T47D (cell line): ENCODE measurements around the gene SPAG17.

Source experiments
- DNase-seq, 2 experiments: peaks; one replicate each; pipeline versions ENCODE4 v3.0.0 to v3.0.0-alpha.2; 2011 to 2012; ENCODE audit warnings: low read depth in 1 of 2, low spot score in 1 of 2
- JUND ChIP-seq: IDR thresholded peaks from 2 replicates; pipeline ENCODE4 v1.6.1; 2012; ENCODE audit warnings: low read depth
- in situ Hi-C: cut with HindIII; loops from 2 replicates; pipeline ENCODE4 v1.10.0; 2016; ENCODE audit warnings: low sequenced_read_pairs, low pct_unique_long_range_greater_than_20kb

Gene SPAG17

GRCh38 chr1:118023199-118023598 lies 161.8 kb downstream of the SPAG17 start:
- TF ChIP-seq JUND = no peak
- in situ Hi-C loops = no loop called here

GRCh38 chr1:118021668-118022067 lies 163.4 kb downstream of the SPAG17 start:
- in situ Hi-C loops = no loop called here
- DNase-seq = peak in 1 of 2 experiments; percentile 35
- TF ChIP-seq JUND = no peak

More at GRCh38 chr1:118023199-118023598, 161.8 kb downstream of the SPAG17 start:
- DNase-seq = peak in 1 of 2 experiments; percentile 19

- TF ChIP-seq JUND = no peak
- in situ Hi-C loops = no loop called here
- DNase-seq = no peak
These were observed 167.0 kb downstream of the SPAG17 start for GRCh38 chr1:118018060-118018459.

- in situ Hi-C loops = no loop called here
- TF ChIP-seq JUND = no peak
- no peak for DNase-seq
These were observed 171.1 kb downstream of the SPAG17 start for GRCh38 chr1:118013938-118014337.

GRCh38 chr1:118013336-118013735 lies 171.7 kb downstream of the SPAG17 start:
- no peak for TF ChIP-seq JUND
- DNase-seq = no peak
- in situ Hi-C loops = no loop called here

GRCh38 chr1:118012515-118013124 lies 172.4 kb downstream of the SPAG17 start:
- in situ Hi-C loops = no loop called here
- no peak for DNase-seq

GRCh38 chr1:118008011-118008410 lies 177.0 kb downstream of the SPAG17 start:
- no peak for TF ChIP-seq JUND
- in situ Hi-C loops = no loop called here
- no peak for DNase-seq

More at GRCh38 chr1:118012515-118013124, 172.4 kb downstream of the SPAG17 start:
- TF ChIP-seq JUND = no peak

- in situ Hi-C loops = no loop called here
- TF ChIP-seq JUND = no peak
- no peak for DNase-seq
These were observed 177.6 kb downstream of the SPAG17 start for GRCh38 chr1:118007391-118007790.

- in situ Hi-C loops = no loop called here
- DNase-seq = no peak
- no peak for TF ChIP-seq JUND
These were observed 180.7 kb downstream of the SPAG17 start for GRCh38 chr1:118004312-118004711.

- in situ Hi-C loops = no loop called here
- no peak for DNase-seq
- no peak for TF ChIP-seq JUND
These were observed 199.1 kb downstream of the SPAG17 start for GRCh38 chr1:117985973-117986372.

- TF ChIP-seq JUND = no peak
- in situ Hi-C loops = no loop called here
- no peak for DNase-seq
These were observed 199.8 kb downstream of the SPAG17 start for GRCh38 chr1:117985239-117985638.

GRCh38 chr1:117981455-117982192 lies 203.4 kb downstream of the SPAG17 start:
- no peak for TF ChIP-seq JUND
- in situ Hi-C loops = no loop called here
- DNase-seq = peak in 1 of 2 experiments; percentile 11

GRCh38 chr1:117976381-117976780 lies 208.6 kb downstream of the SPAG17 start:
- no peak for DNase-seq
- no peak for TF ChIP-seq JUND
- in situ Hi-C loops = no loop called here
